ENCODE data around the gene ZRANB2.
A peak's percentile ranks its signal among the peaks of the same experiment; 100 is the strongest.

ZRANB2 gene

GRCh38 chr1:71054791-71055190 lies 26.0 kb downstream of the ZRANB2 start:
- peaks cover 1% of the 10 kb centered on the region for H3K27me3 ChIP-seq (ENCODE audit: control insufficient read depth, insufficient read depth, low read length)
- no peak overlapping the region for H3K9ac ChIP-seq (ENCODE audit: low read depth, low read length)
- no peaks in the 10 kb centered on the region for H3K4me1 ChIP-seq (ENCODE audit: control insufficient read depth, insufficient read depth, low read length)
- H3K4me2 ChIP-seq (ENCODE audit: low read length), result no peak overlapping the region
- H3K36me3 ChIP-seq (ENCODE audit: insufficient read depth, low read length), result peaks cover 19% of the 10 kb centered on the region
- H3K4me3 ChIP-seq (ENCODE audit: low read length), result no peak overlapping the region
- H3K9me3 ChIP-seq (replicated peaks; ENCODE audit: low read length), result no peaks in the 10 kb centered on the region

DNA sequence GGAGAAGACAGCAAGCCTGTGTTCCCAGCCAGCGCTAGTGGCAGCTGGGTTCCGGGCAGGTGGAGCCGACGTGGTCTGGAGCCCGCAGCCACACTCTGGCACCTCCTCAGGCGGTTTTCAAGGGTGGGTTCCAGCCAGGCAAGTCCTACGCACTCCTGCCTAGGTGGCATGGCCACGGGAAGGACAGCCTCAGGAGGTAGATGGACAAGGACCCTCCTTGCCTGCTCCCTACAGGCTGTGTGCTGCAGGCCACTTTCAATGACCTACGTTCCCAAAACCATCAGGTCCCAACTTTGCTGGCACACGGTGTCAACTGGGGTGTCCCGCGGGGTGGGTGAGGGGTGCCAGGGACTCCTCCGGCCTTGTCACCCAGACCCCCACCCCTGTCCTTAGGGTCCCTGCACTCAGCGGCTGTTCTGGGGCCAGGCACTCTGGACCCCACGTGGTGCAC lies 26.5 kb downstream of the ZRANB2 start:
- Histone ChIP-seq H3K4me1 (ENCODE audit: control insufficient read depth, insufficient read depth, low read length) (no peaks in the 10 kb centered on the region), H3K9ac (ENCODE audit: low read depth, low read length) (no peak overlapping the region), H3K27me3 (ENCODE audit: control insufficient read depth, insufficient read depth, low read length) (peaks cover 6% of the 10 kb centered on the region), H3K9me3 (replicated peaks; ENCODE audit: low read length) (no peaks in the 10 kb centered on the region), H3K4me3 (ENCODE audit: low read length) (no peak overlapping the region), H3K4me2 (ENCODE audit: low read length) (no peak overlapping the region), H3K36me3 (ENCODE audit: insufficient read depth, low read length) (peaks cover 18% of the 10 kb centered on the region)

DNA sequence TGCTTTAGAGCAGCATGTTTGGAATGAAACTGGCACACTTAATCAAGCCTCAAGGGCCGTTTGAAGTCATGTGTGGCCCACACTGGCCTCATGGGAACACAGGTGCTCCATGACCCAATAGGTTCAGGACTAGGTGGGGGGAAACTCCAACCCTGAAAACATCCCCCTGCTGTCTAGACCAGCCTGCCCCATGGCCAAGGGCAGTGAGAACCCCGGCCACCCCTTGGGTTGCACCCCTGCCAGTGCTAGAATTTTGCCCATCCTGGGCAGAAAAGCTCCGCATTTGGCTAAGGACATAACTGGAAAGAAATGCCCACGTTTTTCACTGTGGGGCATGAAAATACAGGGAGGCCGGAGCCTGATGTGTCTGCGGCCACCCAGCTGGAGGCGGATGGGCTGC lies 27.1 kb downstream of the ZRANB2 start:
- Histone ChIP-seq H3K4me3 (ENCODE audit: low read length) (no peak overlapping the region), H3K36me3 (ENCODE audit: insufficient read depth, low read length) (peaks cover 18% of the 10 kb centered on the region), H3K27me3 (ENCODE audit: control insufficient read depth, insufficient read depth, low read length) (peaks cover 11% of the 10 kb centered on the region), H3K4me2 (ENCODE audit: low read length) (no peak overlapping the region), H3K9ac (ENCODE audit: low read depth, low read length) (no peak overlapping the region), H3K4me1 (ENCODE audit: control insufficient read depth, insufficient read depth, low read length) (no peaks in the 10 kb centered on the region), H3K9me3 (replicated peaks; ENCODE audit: low read length) (no peaks in the 10 kb centered on the region)

GRCh38 chr1:71053146-71053545 lies 27.7 kb downstream of the ZRANB2 start:
- Histone ChIP-seq H3K9ac (ENCODE audit: low read depth, low read length) (no peak overlapping the region), H3K4me3 (ENCODE audit: low read length) (no peak overlapping the region)

DNA sequence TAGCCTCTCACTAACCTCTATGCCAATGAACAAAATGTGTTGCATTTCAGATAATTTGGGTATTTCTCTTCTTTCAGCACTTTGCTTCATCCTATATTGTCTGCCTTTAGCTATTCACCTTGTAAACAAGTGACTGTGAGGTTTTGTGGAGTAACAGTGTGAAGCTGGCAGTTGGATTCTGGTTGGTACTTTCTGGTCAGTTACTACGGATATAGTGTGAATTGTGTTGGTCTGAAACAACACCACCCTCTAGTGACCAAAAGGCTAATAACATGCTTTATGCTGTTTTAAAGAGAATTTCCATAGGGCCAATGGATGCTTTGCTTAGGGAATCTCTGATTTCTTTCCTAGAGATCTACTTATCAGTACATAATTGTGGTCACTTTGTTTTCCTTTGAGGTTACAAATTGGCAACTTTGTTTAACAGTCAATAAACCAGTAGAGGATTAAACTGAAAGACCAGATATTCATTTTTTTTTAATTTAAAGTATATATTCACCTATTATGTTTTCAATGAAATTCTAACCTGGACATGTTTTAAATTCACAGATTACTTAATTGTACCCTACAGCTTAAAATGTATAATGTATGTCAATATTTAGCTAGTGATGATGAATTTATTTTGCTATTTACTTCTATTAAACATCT lies 30.8 kb downstream of the ZRANB2 start:
- Histone ChIP-seq H3K27me3 (ENCODE audit: control insufficient read depth, insufficient read depth, low read length) (peaks cover 45% of the 10 kb centered on the region), H3K9me3 (replicated peaks; ENCODE audit: low read length) (no peaks in the 10 kb centered on the region), H3K4me3 (ENCODE audit: low read length) (no peak overlapping the region), H3K36me3 (ENCODE audit: insufficient read depth, low read length) (no peaks in the 10 kb centered on the region), H3K4me2 (ENCODE audit: low read length) (no peak overlapping the region), H3K9ac (ENCODE audit: low read depth, low read length) (no peak overlapping the region), H3K4me1 (ENCODE audit: control insufficient read depth, insufficient read depth, low read length) (peaks cover 12% of the 10 kb centered on the region)

More at GRCh38 chr1:71053146-71053545, 27.7 kb downstream of the ZRANB2 start:
- Histone ChIP-seq H3K27me3 (ENCODE audit: control insufficient read depth, insufficient read depth, low read length) (peaks cover 17% of the 10 kb centered on the region), H3K9me3 (replicated peaks; ENCODE audit: low read length) (no peaks in the 10 kb centered on the region), H3K4me2 (ENCODE audit: low read length) (no peak overlapping the region), H3K4me1 (ENCODE audit: control insufficient read depth, insufficient read depth, low read length) (no peaks in the 10 kb centered on the region), H3K36me3 (ENCODE audit: insufficient read depth, low read length) (peaks cover 16% of the 10 kb centered on the region)

DNA sequence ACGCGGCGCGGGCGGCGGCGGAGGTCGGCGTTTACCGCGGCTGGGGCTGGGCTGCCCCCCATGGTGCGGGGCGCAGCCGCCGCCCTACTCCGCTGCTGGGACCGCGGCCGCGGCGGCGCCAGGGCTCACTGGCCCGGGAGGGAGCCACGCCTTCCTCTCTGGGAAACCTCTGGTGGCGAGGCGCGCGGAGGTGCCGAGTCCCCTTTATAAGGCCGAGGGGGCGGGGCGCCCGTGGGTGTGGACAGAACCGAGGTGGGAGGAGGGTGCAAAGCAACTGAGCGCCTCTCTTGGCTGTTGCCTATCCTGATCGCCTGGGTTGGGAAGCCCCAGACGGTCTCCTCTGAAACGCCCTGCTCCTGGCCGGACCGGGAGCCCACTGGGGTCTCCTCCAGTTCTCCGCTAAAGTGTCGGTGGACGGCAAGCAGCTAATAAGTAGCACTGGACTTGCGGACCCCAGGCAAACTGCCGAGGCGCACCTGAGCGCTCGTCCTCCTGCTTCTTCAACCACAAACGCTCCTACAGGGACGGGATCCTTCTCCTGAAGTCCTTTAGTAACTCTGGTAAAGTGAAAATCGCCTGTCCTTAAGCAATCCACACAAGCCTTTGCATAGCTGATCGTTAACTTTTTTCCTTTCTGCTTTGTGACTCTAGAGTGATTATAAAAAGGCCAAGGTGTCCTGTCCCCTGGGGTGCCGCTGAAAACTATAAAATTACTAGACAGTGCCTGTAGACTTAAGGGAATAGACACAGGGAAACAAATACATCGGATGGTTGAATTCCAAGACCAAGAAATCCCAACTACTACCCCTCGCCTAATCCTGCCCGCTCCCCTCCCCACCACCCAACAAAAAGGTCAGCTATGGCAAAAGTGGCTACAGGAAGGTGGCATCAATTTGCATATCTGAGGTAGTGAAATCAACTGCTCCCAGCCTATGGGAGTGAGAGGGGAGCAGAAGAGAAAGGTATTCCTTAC lies 32.9 kb downstream of the ZRANB2 start, which contains the start of gene PTGER3:
Gene PTGER3 (minus strand): TSS at position 182 of the 973 bp plus-strand sequence. CDS start 239 bp downstream, outside the sequence.
- Histone ChIP-seq H3K27me3 (ENCODE audit: control insufficient read depth, insufficient read depth, low read length) (peaks cover 55% of the 10 kb centered on the region), H3K9me3 (replicated peaks; ENCODE audit: low read length) (no peaks in the 10 kb centered on the region), H3K4me1 (ENCODE audit: control insufficient read depth, insufficient read depth, low read length) (peaks cover 12% of the 10 kb centered on the region), H3K9ac (ENCODE audit: low read depth, low read length) (no peak within 1 kb of the TSS), H3K4me2 (ENCODE audit: low read length) (peak within 1 kb of the TSS; percentile 78), H3K36me3 (ENCODE audit: insufficient read depth, low read length) (no peaks in the 10 kb centered on the region), H3K4me3 (ENCODE audit: low read length) (peak within 1 kb of the TSS; percentile 64)

DNA sequence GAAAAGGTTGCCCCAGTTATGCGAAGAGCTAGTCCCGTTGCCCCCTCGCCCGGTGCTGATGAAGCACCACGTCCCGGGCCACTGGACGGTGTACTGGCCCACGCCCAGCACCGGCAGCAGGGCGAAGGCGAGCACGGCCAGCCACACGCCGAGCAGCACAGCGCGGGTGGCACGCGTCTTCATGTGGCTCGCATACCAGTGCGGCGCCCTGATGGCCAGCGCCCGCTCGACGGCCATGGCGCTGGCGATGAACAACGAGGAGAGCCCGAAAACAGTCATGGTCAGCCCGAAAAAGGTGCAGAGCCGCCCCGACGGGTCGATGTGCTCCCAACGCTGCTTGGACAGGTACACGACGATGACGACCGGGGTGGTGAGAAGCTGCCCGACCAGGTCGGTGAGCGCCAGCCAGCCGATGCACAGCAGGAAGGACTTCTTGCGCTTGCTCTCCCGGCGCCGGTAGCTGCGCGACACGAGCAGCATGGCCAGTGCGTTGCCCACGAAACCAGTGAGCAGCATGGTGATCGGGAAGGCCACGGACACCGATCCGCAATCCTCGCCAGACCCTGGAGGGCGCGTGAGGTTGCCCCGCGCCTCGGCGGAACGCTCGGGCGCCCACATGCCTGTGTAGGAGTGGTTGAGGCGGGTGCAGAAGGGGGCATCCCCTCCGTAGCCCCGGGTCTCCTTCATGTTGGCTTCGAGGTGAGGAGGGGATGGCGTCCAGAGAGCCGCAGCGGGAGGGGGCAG lies 33.8 kb downstream of the ZRANB2 start:
- H3K4me3 ChIP-seq (ENCODE audit: low read length), result peak overlapping the region; percentile 64
- H3K4me1 ChIP-seq (ENCODE audit: control insufficient read depth, insufficient read depth, low read length), result peaks cover 12% of the 10 kb centered on the region
- peak overlapping the region; percentile 78 for H3K4me2 ChIP-seq (ENCODE audit: low read length)
- H3K9ac ChIP-seq (ENCODE audit: low read depth, low read length), result no peak overlapping the region
- no peaks in the 10 kb centered on the region for H3K36me3 ChIP-seq (ENCODE audit: insufficient read depth, low read length)
- no peaks in the 10 kb centered on the region for H3K9me3 ChIP-seq (replicated peaks; ENCODE audit: low read length)
- H3K27me3 ChIP-seq (ENCODE audit: control insufficient read depth, insufficient read depth, low read length), result peaks cover 63% of the 10 kb centered on the region

DNA sequence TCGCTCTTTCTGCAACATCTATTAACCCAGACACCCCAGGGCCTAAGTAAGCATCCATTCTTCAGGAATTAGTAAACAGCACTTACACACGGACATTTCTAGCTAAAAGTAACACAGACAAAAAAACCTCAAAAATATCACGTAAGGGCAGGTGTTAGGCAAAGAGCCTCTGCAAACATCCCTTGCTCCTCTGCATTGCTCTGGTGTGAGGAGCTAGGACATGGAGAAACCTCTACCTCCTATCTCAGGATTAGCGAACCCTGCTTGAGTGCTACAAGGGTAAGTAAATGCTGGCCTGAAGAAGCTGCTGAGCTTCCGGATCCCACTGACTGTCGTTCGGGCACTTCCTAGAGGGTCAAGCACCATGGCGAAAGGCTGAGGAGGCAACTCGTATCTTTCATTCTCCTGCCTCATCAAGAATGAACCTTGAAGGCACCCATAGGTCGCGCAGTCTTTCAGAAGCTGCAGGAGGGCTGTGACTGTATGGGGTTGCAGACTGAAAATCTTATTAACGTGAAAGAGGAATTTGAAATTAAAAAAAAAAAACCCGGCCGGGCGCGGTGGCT lies 35.3 kb downstream of the ZRANB2 start:
- H3K4me1 ChIP-seq (ENCODE audit: control insufficient read depth, insufficient read depth, low read length), result peaks cover 12% of the 10 kb centered on the region
- H3K4me3 ChIP-seq (ENCODE audit: low read length), result no peak overlapping the region
- H3K36me3 ChIP-seq (ENCODE audit: insufficient read depth, low read length), result no peaks in the 10 kb centered on the region
- H3K9ac ChIP-seq (ENCODE audit: low read depth, low read length), result no peak overlapping the region
- H3K9me3 ChIP-seq (replicated peaks; ENCODE audit: low read length), result no peaks in the 10 kb centered on the region
- peaks cover 73% of the 10 kb centered on the region for H3K27me3 ChIP-seq (ENCODE audit: control insufficient read depth, insufficient read depth, low read length)
- no peak overlapping the region for H3K4me2 ChIP-seq (ENCODE audit: low read length)

DNA sequence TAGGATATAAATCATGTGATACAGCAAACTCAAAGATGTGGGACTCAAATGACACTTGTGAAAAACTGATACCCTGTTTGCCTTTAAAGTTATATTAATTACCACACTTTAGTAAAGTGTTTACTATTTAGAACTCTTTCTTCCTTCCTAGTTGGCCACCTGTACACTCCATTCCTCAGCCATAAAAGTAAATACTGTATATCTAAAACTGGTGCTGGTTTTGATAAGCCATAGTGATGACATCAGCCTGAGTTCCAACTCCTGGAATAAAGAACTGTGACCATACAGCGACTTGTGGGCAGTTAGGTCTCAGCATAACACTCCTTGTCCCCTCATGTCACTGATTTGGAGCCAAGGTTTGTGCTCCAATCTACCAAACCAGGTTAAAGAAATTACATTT lies 36.0 kb downstream of the ZRANB2 start:
- Histone ChIP-seq H3K27me3 (ENCODE audit: control insufficient read depth, insufficient read depth, low read length) (peaks cover 72% of the 10 kb centered on the region), H3K4me3 (ENCODE audit: low read length) (no peak overlapping the region)

GRCh38 chr1:71043065-71043464 lies 37.8 kb downstream of the ZRANB2 start:
- H3K9ac ChIP-seq (ENCODE audit: low read depth, low read length), result no peak overlapping the region
- no peak overlapping the region for H3K4me2 ChIP-seq (ENCODE audit: low read length)
- peaks cover 61% of the 10 kb centered on the region for H3K27me3 ChIP-seq (ENCODE audit: control insufficient read depth, insufficient read depth, low read length)
- no peaks in the 10 kb centered on the region for H3K9me3 ChIP-seq (replicated peaks; ENCODE audit: low read length)
- H3K36me3 ChIP-seq (ENCODE audit: insufficient read depth, low read length), result no peaks in the 10 kb centered on the region
- no peak overlapping the region for H3K4me3 ChIP-seq (ENCODE audit: low read length)
- H3K4me1 ChIP-seq (ENCODE audit: control insufficient read depth, insufficient read depth, low read length), result peaks cover 12% of the 10 kb centered on the region

More for the DNA sequence above, 36.0 kb downstream of the ZRANB2 start:
- no peaks in the 10 kb centered on the region for H3K9me3 ChIP-seq (replicated peaks; ENCODE audit: low read length)
- H3K9ac ChIP-seq (ENCODE audit: low read depth, low read length), result no peak overlapping the region
- H3K4me2 ChIP-seq (ENCODE audit: low read length), result no peak overlapping the region
- peaks cover 12% of the 10 kb centered on the region for H3K4me1 ChIP-seq (ENCODE audit: control insufficient read depth, insufficient read depth, low read length)
- H3K36me3 ChIP-seq (ENCODE audit: insufficient read depth, low read length), result no peaks in the 10 kb centered on the region

- Histone ChIP-seq H3K9me3 (replicated peaks; ENCODE audit: low read length) (no peaks in the 10 kb centered on the region), H3K4me1 (ENCODE audit: control insufficient read depth, insufficient read depth, low read length) (peaks cover under 1% of the 10 kb centered on the region), H3K27me3 (ENCODE audit: control insufficient read depth, insufficient read depth, low read length) (peaks cover 48% of the 10 kb centered on the region), H3K36me3 (ENCODE audit: insufficient read depth, low read length) (no peaks in the 10 kb centered on the region), H3K4me2 (ENCODE audit: low read length) (no peak overlapping the region), H3K9ac (ENCODE audit: low read depth, low read length) (no peak overlapping the region), H3K4me3 (ENCODE audit: low read length) (no peak overlapping the region)
These were observed 39.0 kb downstream of the ZRANB2 start for GRCh38 chr1:71041806-71042205.

All from skeletal muscle satellite cell (primary cell).